GM18502 (cell line): ENCODE results near the gene IQGAP2.
A peak's percentile ranks its signal among the peaks of the same experiment; 100 is the strongest.
"Not testable (repeated sequence)": the region's sequence is repeated elsewhere in the genome, so short reads cannot be mapped to it uniquely, and the experiment has no call there.

Experiments used
- ATAC-seq: cut with Tn5 transposase; IDR thresholded peaks from one replicate; pipeline ENCODE4 v1.9.1; 2021; ENCODE audit warnings: mild to moderate bottlenecking; ENCODE audit not compliant: unreplicated experiment, poor library complexity

The IQGAP2 gene

DNA sequence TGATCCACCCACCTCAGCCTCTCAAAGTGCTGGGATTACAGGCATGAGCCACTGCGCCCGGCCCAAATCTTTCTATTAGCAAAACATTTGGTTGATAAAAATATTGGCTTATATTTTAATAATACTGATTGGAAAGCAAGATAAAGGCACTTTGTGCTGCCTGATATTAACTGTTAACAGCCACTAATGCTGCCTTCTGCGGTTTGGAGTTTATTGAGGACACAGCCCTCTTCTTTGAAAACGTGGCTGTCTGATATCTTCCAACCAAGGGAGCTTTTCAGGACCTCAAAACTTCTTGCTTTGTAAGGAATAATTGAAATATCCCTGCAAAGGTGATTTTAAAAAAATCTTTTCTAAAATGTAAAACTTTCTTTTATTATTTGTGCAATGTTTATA, 94.0 kb downstream of the IQGAP2 start:
- no peak for ATAC-seq

DNA sequence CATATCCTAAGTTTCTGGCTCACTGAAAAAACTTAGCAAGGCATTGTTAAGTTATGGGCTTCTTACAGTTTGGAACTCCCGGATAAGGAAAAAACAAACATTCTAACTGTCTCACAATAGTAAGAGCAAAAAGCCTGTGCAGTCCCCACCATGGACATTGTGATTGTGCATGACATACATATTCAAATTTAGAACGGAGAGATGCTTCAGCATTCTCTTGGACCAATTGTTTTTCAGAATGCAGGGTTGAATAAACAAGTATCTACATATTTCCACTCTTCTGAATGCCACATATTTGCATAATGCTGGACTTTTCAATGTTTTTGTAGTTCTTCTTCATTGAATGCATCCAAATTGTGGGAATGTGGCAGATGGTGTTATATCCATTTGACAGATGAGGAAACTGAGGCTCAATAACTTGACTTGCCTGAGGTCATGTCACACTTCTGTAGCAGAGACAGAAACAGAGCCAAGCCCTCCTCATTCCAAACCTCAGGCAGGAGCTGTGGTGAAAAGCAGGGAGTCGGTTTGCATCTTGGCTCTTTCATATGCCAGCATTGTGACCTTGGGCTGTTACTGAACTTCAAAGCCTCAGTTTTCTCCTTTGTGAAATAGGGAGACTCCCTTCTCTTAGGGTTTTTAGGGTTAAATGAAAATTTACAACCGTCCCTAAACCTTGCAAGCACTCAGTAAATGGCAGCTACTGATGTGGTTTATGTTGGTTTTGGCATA, 95.1 kb downstream of the IQGAP2 start:
- ATAC-seq = no peak

DNA sequence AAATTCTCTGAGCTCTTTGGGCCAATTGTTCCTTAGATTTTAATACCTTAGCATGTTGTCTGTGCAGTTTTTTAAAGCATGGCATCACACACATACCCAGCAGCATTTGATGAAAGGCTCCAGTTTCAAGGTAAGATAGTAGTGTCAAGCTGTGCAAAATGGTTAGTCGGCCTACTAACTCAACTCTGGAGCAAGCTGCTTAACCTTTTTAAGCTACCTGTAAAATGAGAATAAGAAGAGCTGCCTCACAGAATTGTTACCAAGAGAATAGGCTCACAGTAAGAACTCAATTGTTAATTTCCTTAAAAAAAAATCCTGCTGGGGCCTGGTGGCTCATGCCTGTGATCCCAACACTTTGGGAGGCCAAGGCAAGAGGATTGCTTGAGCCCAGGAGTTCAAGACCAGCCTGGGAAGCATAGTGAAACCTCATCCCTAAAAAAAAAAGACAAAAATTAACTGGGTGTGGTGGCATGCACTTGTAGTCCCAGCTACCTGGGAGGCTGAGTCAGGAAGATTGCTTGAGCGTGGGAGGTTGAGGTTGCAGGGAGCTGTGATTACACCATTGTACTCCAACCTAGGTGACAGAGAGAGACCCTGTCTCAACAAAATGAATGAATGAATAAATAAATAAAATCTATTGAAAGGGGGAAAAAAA, 96.5 kb downstream of the IQGAP2 start:
- no peak for ATAC-seq

DNA sequence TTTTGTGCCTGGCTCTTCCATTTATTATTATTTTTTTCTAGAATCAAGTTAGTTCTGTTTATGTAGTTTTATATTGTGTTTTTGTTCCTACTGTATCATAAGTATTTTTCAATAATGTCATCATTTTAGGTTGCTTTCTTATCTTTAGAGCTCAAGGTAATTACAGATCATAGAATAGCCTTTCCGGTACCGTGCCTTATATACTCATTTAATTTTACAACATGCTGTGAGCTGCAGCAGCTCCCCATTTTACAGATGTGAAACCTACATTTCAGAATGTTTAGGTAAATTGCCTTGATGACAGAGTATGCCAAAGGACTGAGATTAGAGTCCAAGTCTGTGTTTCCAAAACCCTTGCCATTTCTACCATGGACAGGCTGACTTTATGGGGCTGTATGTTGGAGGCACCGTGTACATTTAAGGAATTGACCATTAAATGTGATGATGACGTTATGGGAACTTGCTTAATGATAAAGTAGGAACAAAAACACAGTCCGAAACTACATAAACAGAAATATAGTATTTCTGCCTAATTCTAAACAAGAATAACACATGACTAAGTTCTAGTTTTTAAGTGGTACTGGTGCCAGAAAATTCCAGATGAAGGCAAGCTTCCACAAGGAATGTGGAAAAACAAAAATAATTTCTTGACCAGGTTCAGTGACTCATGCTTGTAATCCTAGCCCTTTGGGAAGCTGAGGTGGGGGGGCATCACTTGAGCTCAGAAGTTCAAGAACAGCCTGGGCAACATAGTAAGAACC, 97.7 kb downstream of the IQGAP2 start:
- ATAC-seq = no peak

DNA sequence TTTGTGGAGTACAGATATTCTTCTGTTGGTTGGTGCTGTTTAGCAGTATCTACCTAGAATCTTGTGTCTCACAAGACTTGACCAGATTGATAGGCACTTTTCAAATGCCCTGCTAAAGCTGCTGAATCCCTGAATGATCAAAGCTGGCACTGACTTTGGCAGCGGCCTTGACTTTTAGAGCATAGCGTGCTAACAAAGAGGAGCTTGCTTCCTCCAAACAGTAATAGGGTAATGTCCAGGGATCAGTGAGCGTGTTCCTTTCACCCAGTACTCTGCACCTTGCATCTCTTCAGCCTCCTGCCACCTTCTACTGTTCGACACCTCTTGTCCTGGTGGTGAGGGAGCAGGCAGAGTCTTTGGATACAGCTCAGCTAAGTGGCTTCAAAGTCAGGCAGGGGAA, 100.8 kb downstream of the IQGAP2 start:
- ATAC-seq = no peak

DNA sequence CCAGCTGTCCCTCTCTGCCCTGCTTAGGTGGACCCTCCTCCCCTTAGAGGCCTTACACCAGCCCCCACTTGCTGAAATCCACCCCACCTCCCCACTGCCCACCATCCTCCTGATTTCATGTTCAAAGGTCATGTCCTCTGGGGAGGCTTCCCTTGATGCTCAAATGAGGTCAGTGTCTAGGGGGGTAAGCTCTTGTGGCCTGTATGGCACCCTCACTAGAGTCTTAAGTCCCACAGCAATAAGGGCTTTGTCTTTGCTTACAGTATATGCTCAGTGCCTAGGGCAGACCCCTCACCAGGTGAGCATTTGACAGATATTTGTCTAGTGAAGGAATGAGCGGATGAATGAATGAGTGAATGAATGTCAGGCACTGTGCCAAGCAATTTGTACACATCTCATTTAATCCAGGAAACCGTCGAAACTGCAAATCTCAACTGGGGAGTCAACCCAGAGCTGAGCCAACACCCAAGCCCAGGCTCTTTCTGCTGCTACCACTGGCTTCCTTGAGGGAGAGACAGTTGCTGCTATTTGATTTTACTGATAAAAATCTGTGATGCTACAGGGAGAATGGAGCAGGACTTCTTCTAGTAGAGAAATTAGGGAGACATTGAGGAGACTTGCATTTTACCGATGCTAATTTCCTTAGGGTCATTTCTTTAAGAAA, 101.9 kb downstream of the IQGAP2 start:
- ATAC-seq = no peak

DNA sequence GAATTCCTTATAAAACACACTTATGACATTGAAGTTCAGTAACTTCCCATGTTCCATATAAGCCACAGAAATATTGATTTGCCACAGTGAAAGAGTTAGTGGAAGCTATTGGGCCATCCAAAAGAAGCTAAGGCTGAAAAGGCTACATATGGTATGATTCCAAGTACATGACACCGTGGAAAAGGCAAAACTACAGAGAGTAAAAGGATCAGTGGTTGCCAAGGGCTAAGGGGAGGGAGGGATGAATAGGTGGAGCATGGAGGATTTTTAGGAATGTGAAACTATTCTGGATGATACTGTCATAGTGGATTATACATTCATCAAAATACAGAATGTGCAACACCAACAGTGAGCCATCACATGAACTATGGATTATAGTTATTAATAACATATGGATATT, 110.4 kb downstream of the IQGAP2 start:
- no peak for ATAC-seq

DNA sequence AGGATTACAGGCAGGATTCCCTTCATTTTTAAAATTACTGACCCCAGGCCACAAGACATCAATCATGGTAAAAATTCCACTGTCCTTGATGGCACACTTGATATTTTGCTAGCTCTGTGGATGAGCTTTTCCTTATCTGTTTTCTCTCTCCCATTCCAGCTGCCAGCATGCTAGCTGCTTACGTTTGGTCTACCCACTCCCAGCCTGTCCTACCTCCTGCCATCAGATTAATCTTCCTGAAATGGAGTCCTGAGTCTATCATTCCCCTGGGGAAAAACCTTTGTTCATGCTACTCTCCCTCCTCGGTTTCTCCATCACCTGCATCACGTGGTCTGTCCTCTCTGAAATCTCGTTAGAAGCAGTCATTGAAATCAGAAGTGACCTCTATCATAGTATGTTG, 111.2 kb downstream of the IQGAP2 start:
- no peak for ATAC-seq

DNA sequence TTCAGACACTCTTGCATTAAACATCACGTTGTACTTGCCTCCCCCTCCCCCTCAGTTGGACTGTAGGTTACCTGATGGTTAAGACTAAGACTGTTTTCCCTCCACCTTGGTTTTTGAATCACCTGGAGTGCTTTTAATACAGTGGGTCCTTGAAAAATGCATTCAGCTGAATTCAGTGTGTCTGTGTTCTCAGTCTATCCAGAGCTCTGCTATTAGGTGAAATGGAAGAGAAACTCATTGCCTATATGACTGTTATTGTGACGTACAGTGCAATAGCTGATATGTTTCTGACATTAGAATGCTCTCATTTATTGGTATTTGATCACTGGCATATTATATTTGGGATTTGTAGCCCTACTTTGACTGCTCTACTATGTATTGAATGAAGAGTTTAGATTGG, 111.6 kb downstream of the IQGAP2 start:
- no peak for ATAC-seq

DNA sequence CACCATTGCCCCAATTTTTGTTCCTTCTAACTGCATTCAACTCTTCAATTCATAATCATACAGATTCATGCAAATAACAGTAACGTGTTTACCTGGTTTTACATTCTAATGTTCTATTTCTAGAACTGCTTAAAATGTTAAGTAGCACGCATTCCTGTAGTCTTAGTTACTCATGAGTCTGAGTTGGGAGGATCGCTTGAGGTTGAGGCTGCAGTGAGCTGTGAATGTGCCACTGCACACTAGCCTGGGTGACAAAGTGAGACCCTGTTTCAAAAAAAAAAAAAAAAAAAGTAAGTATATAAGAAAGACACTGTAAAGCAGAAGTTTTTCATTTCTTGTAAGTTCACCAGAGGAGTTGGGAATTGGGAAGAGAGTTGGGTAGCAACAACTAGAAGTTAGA, 114.2 kb downstream of the IQGAP2 start:
- ATAC-seq = no peak

DNA sequence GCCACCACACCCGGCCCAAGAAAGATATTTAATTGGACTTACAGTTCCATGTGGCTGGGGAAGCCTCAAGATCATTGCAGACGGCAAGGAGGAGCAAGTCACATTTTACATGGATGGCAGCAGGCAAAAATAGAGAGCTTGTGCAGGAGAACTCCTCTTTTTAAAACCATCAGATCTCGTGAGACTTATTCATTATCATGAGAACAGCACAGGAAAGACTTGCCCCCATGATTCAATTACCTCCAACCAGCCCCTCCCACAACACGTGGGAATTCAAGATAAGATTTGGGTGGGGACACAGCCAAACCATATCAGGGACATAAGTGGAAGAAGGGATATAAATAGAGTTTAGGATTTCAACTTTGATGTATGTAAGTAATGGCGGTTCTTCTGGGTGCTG, 115.2 kb downstream of the IQGAP2 start:
- not testable (repeated sequence) for ATAC-seq

DNA sequence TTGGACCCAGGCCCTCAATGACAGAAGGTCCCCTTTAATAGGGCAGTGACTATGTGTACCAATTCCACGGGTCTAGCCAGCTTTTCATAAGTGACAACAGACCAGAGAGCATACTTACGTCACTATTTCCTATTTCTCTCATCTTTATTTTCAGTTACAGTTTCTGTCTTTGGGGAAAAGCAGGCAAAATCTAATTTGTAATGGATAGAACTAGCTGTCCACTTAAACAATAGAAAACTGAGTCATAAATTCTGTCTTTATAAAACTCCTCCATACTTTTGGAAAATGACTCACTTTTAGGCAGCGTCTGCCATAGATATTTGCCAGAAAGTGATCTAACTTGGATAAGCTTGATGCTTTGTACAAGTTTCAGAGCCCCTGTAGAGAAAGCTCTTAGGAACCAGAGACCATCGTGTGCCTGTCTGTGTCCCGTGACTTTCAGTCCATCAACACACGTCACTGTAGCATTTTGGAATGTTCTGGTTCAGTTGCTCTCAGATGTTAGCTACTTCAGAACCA, 118.2 kb downstream of the IQGAP2 start:
- ATAC-seq = peak; percentile 87

DNA sequence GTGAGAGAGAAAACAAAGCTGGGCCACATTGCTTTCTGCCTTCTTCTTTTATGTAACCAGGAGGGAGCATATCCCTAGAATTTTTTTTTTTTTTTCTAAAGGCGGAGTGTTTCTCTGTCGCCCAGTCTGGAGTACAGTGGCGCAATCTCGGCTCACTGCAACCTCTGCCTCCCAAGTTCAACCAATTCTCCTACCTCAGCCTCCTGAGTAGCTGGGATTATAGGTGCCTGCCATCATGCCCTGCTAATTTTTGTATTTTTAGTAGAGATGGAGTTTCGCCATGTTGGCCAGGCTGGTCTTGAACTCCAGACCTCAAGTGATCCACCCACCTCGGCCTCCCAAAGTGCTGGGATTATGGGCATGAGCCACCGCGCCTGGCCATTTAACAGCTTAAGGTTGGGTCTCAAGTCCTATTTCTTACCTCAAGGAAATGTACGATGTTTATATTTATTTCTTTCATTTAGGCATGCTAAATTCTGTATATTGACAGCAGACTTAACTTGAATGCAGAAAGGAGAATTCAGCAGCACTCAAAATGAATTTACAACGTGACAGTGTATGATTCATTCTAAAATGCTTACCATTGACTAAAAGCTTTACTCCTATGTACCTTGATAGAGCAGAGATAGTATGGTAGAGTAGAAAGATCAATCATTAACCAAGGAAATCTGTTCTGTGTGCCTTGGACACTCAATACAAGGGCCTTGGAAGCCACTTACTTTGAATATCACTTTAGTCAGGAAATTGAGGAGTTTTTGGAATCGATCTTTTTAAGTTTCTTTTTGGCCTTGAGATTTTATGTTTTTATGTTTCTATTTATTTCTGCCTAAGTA, 119.2 kb downstream of the IQGAP2 start:
- ATAC-seq = no peak

DNA sequence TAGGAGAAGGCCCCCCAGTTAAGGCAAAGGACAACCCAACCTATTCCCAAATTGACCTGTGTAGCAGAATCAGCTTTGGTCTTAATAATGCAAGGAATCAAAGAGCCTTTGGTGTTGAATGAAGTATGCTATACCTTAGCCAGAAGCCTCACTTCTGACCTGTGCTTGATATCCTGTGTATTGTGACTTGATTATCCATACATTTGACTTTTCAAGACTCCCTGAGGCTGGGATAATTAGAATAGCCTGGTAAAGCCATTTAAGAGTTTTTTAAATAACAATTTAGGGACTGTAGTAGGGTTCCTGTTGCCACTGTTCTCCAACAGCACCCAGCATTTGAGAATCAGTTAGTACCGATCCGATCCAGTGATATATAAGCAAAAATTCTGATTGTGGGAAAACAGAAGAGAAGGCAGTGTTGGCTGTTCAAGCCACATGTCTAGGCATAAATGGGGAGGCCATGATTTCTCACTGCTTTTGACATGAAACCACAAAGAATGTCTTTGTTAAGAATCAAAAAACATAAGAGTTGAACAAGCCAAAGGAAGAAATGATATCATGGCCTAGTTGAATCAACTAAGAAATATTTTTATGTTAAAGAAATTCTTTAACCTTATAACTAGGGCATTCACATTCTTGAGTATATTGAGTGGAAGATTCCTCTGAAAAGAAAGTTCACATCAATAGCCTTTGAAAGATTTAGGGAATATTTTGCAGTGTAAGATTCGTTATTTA, 121.2 kb downstream of the IQGAP2 start:
- no peak for ATAC-seq

DNA sequence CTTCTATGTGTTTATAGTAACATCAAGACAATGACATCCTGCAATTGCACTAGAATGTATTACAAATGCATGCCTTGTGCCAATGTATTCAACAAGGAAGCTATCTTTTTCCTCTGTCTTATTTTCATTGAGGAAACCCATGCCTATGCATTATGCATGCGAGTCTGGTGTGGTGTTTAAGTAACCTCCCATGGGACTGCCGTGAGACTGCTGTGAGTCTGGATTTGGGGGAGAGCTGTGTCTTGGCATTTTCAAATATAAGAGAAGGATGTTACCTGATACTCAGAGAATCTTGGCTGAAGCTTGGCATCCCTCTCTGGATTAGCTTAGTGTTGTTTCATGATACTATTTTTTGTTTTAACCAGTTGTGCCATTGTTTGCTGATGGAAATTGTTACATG, 121.8 kb downstream of the IQGAP2 start:
- ATAC-seq = no peak

DNA sequence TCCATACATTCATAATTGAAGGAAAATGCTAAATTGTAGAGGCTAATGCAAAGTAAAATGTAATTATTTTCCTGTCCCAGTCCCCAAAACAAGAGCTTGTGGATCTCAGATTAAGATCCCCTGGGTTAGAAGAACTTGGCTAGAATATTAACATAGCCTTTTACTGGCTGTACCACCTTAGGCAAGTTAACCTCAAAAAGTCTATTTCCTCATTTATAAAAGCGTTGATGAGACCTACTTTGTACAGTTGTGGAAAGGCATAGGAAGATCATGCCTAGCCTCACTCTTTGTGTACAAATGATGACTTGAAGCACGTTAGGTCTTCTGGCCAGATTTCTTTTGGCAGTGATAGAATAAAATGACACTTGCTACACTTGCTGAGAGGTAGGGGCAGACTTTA, 122.9 kb downstream of the IQGAP2 start:
- ATAC-seq = no peak

DNA sequence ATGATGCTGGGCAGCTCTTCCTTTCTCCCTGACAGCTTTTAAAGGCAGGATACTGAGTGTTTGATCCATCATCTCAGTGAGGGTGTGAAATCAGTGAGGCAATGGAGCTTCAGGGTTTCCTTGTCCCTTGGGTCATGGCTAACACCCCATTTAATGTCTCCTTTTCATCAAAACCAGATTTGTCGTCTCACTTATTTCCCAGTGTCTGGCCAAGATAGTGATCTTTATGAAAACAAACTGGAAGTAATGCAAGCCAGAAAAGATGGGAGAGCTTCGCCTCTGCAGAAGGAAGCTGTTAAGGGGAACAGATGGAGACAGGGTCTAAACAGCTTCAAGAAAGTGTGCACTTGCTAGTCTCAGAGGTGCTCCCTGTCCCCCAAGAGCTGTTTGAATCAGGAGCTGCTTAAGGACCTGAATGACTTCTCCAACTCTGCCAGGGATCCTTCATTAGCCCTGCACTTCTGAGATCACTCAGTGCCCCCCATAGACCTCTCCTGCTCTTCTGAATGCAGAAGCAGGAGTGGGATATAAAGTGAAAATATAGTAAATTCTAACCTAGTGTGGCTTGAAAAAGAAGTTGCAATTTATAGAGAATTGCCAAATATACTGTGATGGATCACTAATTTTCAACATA, 124.0 kb downstream of the IQGAP2 start:
- no peak for ATAC-seq

DNA sequence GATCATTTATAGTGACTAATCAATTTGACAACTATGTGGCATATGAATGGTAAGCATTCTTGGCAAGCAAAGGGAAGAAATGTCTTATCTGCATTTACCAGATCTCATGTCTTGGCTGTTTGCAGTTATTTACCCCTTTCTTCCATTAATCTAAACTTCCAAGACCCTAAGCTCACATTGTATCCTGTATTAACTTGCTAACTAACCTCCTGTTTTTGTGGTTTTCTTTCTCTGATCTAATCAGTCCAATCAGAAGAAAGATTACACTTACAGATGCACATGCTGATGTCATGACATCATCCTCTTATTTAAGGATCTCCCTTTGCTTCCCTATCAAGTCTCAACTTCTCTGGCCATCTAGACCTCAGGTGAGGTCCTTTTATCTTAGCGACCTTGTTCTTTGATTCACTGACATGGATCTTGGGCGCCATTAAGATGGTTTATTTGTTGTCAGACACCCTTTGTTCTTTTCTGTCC, 124.6 kb downstream of the IQGAP2 start:
- ATAC-seq = no peak
